NB4 (cell line): ENCODE measurements around the gene CD101.

Experiments
- DNase-seq: peaks from one replicate; pipeline ENCODE4 v3.0.0; 2010; ENCODE audit warnings: low read depth
- H3K4me3 ChIP-seq: one replicate; pipeline ENCODE4 v1.5.1; 2011; ENCODE audit warnings: mild to moderate bottlenecking, low read depth, low read length, moderate library complexity
- CTCF ChIP-seq: IDR thresholded peaks from one replicate; pipeline ENCODE4 v1.5.1; 2012; ENCODE audit warnings: low read depth, low read length
- MAX ChIP-seq: IDR thresholded peaks from 2 replicates; pipeline ENCODE4 v1.6.1; 2011; ENCODE audit warnings: low read depth, low read length
- MYC ChIP-seq: IDR thresholded peaks from 2 replicates; pipeline ENCODE4 v1.6.1; 2011; ENCODE audit warnings: low read depth, low read length
- POLR2A ChIP-seq: IDR thresholded peaks from 2 replicates; pipeline ENCODE4 v1.6.1; 2011; ENCODE audit warnings: mild to moderate bottlenecking; ENCODE audit not compliant: insufficient read length; ENCODE audit errors: extremely low read depth

CD101 gene

GRCh38 chr1:117051224-117052064 is 49.9 kb downstream of the CD101 start:
- DNase-seq, result no peak
- TF ChIP-seq MAX, result no peak
- no peak for TF ChIP-seq CTCF
- no peak for TF ChIP-seq MYC
- no peak for TF ChIP-seq POLR2A
- H3K4me3 ChIP-seq, result no peak overlapping the region

- no peak for DNase-seq
- H3K4me3 ChIP-seq, result no peak overlapping the region
- TF ChIP-seq POLR2A (no peak), MYC (no peak), MAX (no peak), CTCF (no peak)
Measured at GRCh38 chr1:117054068-117054467, 52.5 kb downstream of the CD101 start.

GRCh38 chr1:117058810-117059209 is 57.2 kb downstream of the CD101 start:
- peak; percentile 14 for DNase-seq
- peak overlapping the region; percentile 75 for H3K4me3 ChIP-seq
- TF ChIP-seq CTCF, result no peak
- no peak for TF ChIP-seq POLR2A
- TF ChIP-seq MAX, result no peak
- TF ChIP-seq MYC, result no peak

GRCh38 chr1:117059334-117059677 is 57.7 kb downstream of the CD101 start:
- peak; percentile 49; the same call in 1 of the 2 replicates for TF ChIP-seq MAX
- TF ChIP-seq CTCF, result no peak
- peak; percentile 75 for DNase-seq
- peak overlapping the region; percentile 75 for H3K4me3 ChIP-seq

GRCh38 chr1:117059678-117060440 is 58.3 kb downstream of the CD101 start, which contains the start of gene TTF2:
TTF2 (plus strand) TSS chr1:117060326; CDS start chr1:117060347, 21 bp downstream.
- peak; percentile 99 for DNase-seq
- peak within 1 kb of the TSS; percentile 81 for H3K4me3 ChIP-seq
- TF ChIP-seq MAX (peak; percentile 10), CTCF (no peak), MYC (peak; percentile 67), POLR2A (peak; percentile 59)
